Esophagus squamous epithelium (tissue), 5 donors: ENCODE results near the gene PFKL. TPM values are rescaled to one million over a fixed set of nuclear protein-coding genes. Genes with fewer than 3 reads are reported as not detected.
"Not testable (repeated sequence)": the region's sequence is repeated elsewhere in the genome, so short reads cannot be mapped to it uniquely, and the experiment has no call there.

Source experiments
- DNase-seq: peaks from one replicate; lab custom pipeline; 2025; lab: John Stamatoyannopoulos, UW
- H3K27ac ChIP-seq, 4 donors: fragments of 200-600 bp; sonication (generic); one replicate each; pipeline ENCODE4 v1.5.1; 2016 to 2019; ENCODE audit warnings: mild to moderate bottlenecking in 1 of 4
- H3K27me3 ChIP-seq, 4 donors: fragments of 200-600 bp; sonication (generic); 1 replicate in 3 of 4; 2 replicates in 1 of 4; pipeline versions ENCODE4 v1.5.1 to v1.6.0; 2017 to 2021; ENCODE audit warnings: antibody characterized with exemption in 1 of 4
- H3K36me3 ChIP-seq, 3 donors: fragments of 200-600 bp; sonication (generic); one replicate each; pipeline ENCODE4 v1.5.1; 2016 to 2019
- H3K4me1 ChIP-seq, 3 donors: fragments of 200-600 bp; sonication (generic); one replicate each; pipeline ENCODE4 v1.5.1; 2017 to 2019
- H3K4me3 ChIP-seq, 4 donors: fragments of 200-600 bp; sonication (generic); 1 replicate in 3 of 4; 2 replicates in 1 of 4; pipeline ENCODE4 v1.5.1; 2016 to 2019; ENCODE audit warnings: mild to moderate bottlenecking in 2 of 4, moderate library complexity in 1 of 4
- H3K9me3 ChIP-seq, 3 donors: fragments of 200-600 bp; sonication (generic); one replicate each; pipeline ENCODE4 v1.5.1; 2016 to 2019
- POLR2A ChIP-seq, 4 donors: fragments of 450-650 bp; IDR thresholded peaks; one replicate each; pipeline ENCODE4 v1.6.1; 2017; ENCODE audit warnings: antibody characterized with exemption in 4 of 4, mild to moderate bottlenecking in 4 of 4, moderate library complexity in 3 of 4
- WGBS, 2 donors: methylation state at CpG; one replicate each; pipeline ENCODE4 v1.1.5; 2018; 5-methylcytosine and 5-hydroxymethylcytosine counted together
- intact Hi-C: fragments of 100-400 bp; cut with DNase I; formaldehyde crosslinking; loops from one replicate; pipeline ENCODE4 v1.15.0; 2022
- total RNA-seq, 4 donors: library from RNA; depleted of rRNA; stranded (reverse); fragments of >200 nt; gene quantifications; one replicate each; pipeline ENCODE4 v1.1.0, GENCODE V29; 2016
- TF ChIP-seq, protein P1 (sequence below), 6 experiments: fragments of 450-650 bp in 4 of 6; fragments of 200-600 bp in 2 of 6; sonication (generic) in 2 of 6; IDR thresholded peaks; one replicate each; pipeline ENCODE4 v1.5.1; 2016 to 2019; ENCODE audit warnings: antibody characterized with exemption in 6 of 6, mild to moderate bottlenecking in 4 of 6, moderate library complexity in 4 of 6
- donor health status: DM: yes; HTN: yes; CAD: no.

PFKL gene
- total RNA-seq, 4 donors from 2014 or later: 81.3 to 135 (median 94.6) TPM

GRCh38 chr21:44300262-44300959 lies 558 bp downstream of the PFKL start:
- WGBS, 2 donors: 0% methylated on average over 1 of the region's 67 CpGs; no CpG with 5 or more reads in 1 of the 2 donors
- peak overlapping the region; percentile 85 to 97 (median 96) for H3K27ac ChIP-seq
- peaks cover 31 to 80% (median 46%) of the 10 kb centered on the region in 3 donors for H3K4me1 ChIP-seq
- no peaks in the 10 kb centered on the region for H3K9me3 ChIP-seq
- H3K36me3 ChIP-seq: peaks cover 0 to 5% (median 0%) of the 10 kb centered on the region in 3 donors
- intact Hi-C loops: no loop called here
- TF ChIP-seq, protein P1, sequence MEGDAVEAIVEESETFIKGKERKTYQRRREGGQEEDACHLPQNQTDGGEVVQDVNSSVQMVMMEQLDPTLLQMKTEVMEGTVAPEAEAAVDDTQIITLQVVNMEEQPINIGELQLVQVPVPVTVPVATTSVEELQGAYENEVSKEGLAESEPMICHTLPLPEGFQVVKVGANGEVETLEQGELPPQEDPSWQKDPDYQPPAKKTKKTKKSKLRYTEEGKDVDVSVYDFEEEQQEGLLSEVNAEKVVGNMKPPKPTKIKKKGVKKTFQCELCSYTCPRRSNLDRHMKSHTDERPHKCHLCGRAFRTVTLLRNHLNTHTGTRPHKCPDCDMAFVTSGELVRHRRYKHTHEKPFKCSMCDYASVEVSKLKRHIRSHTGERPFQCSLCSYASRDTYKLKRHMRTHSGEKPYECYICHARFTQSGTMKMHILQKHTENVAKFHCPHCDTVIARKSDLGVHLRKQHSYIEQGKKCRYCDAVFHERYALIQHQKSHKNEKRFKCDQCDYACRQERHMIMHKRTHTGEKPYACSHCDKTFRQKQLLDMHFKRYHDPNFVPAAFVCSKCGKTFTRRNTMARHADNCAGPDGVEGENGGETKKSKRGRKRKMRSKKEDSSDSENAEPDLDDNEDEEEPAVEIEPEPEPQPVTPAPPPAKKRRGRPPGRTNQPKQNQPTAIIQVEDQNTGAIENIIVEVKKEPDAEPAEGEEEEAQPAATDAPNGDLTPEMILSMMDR (IDR thresholded peaks at IDR 0.05): no peak
- TF ChIP-seq POLR2A (IDR thresholded peaks at IDR 0.05): peak in 3 of 4 donors; percentile 14 to 67 (median 54)
- peak overlapping the region; percentile 67 to 98 (median 84) for H3K4me3 ChIP-seq
- peaks cover 0 to 21% (median 0%) of the 10 kb centered on the region in 4 donors for H3K27me3 ChIP-seq
- no peak for DNase-seq

- DNase-seq: no peak
- H3K27me3 ChIP-seq: peaks cover 0 to 14% (median 0%) of the 10 kb centered on the region in 4 donors
- peak overlapping the region; percentile 85 to 97 (median 96) for H3K27ac ChIP-seq
- intact Hi-C loops: no loop called here
- H3K4me1 ChIP-seq: peaks cover 30 to 85% (median 48%) of the 10 kb centered on the region in 3 donors
- WGBS, 2 donors: 59% methylated on average over 7 of the region's 13 CpGs; no CpG with 5 or more reads in 1 of the 2 donors
- H3K36me3 ChIP-seq: peaks cover 0 to 8% (median 0%) of the 10 kb centered on the region in 3 donors
- H3K4me3 ChIP-seq: peak overlapping the region; percentile 67 to 98 (median 84)
- no peak for TF ChIP-seq POLR2A (IDR thresholded peaks at IDR 0.05)
- TF ChIP-seq, protein P1 (IDR thresholded peaks at IDR 0.05): no peak
- no peaks in the 10 kb centered on the region for H3K9me3 ChIP-seq
Observed at GRCh38 chr21:44301141-44301540, 1.3 kb downstream of the PFKL start.

DNA sequence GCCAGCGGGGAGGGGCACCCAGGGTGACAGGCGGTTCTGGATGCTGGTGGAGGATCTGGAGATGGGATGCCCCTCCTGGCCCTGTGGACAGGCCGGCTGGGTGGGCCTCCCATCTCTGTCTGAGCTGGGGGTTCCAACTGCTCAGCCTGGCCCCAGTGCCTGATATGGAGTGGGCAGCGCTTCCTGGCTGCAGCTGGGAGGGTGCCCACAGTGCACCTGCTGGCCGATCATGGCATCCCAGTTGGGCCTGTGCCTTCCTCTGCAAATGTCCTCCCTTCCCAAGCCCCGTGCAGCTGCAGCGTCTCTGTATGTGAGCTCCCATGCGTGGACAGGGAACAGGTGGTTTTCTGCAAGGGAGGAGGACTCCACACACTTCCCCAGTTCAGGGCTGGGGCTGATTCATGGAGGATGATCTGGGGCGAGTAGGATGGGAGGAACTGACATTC lies 2.1 kb downstream of the PFKL start:
- DNase-seq: no peak
- Histone ChIP-seq H3K27me3 (peaks cover 0 to 6% (median 0%) of the 10 kb centered on the region in 4 donors), H3K27ac (peak overlapping the region in 2 of 4 donors; percentile 43 to 97), H3K9me3 (no peaks in the 10 kb centered on the region), H3K4me3 (peak overlapping the region in 1 of 4 donors; percentile 6), H3K36me3 (peaks cover 0 to 17% (median 6%) of the 10 kb centered on the region in 3 donors), H3K4me1 (peaks cover 30 to 88% (median 48%) of the 10 kb centered on the region in 3 donors)
- no peak for TF ChIP-seq POLR2A (IDR thresholded peaks at IDR 0.05)
- TF ChIP-seq, protein P1 (IDR thresholded peaks at IDR 0.05): peak in 2 of 6 experiments; percentile 17 to 27
- 65 to 100% methylated on average over 2 of the region's 9 CpGs for WGBS, 2 donors
- intact Hi-C loops: no loop called here

GRCh38 chr21:44302573-44303401 lies 2.9 kb downstream of the PFKL start:
- Histone ChIP-seq H3K27ac (peak overlapping the region; percentile 2 to 97 (median 30)), H3K4me3 (peak overlapping the region in 1 of 4 donors; percentile 6), H3K4me1 (peaks cover 26 to 81% (median 45%) of the 10 kb centered on the region in 3 donors), H3K36me3 (peaks cover 5 to 25% (median 10%) of the 10 kb centered on the region in 3 donors)
- TF ChIP-seq, protein P1 (IDR thresholded peaks at IDR 0.05): peak in 3 of 6 experiments; percentile 7 to 19 (median 17)
- H3K27me3 ChIP-seq, DNase-seq, H3K9me3 ChIP-seq, intact Hi-C loops: not testable (repeated sequence)
- WGBS, 2 donors: 57 to 70% methylated on average over 11 to 15 of the region's 23 CpGs
